Glutamatergic neuron (in vitro differentiated cells): ENCODE data around the gene NTRK2. TPM values are rescaled to one million over a fixed set of nuclear protein-coding genes. Genes with fewer than 3 reads are reported as not detected.

Experiments used
- DNase-seq: peaks from one replicate; pipeline ENCODE4 v3.0.0; 2022
- H3K27ac Mint-ChIP-seq: one replicate; pipeline ENCODE4 v1.8.0; 2020; ENCODE audit warnings: mild to moderate bottlenecking, mixed read lengths, inconsistent platforms; ENCODE audit not compliant: unreplicated experiment
- H3K27me3 Mint-ChIP-seq: one replicate; pipeline ENCODE4 v1.8.0; 2020; ENCODE audit warnings: mild to moderate bottlenecking, moderate library complexity, mixed read lengths, inconsistent platforms; ENCODE audit not compliant: unreplicated experiment
- H3K36me3 Mint-ChIP-seq: one replicate; pipeline ENCODE4 v1.8.0; 2020; ENCODE audit warnings: mild to moderate bottlenecking, mixed read lengths, inconsistent platforms; ENCODE audit not compliant: unreplicated experiment
- H3K4me1 Mint-ChIP-seq: one replicate; pipeline ENCODE4 v1.8.0; 2020; ENCODE audit warnings: mild to moderate bottlenecking, low read depth, mixed read lengths, inconsistent platforms; ENCODE audit not compliant: unreplicated experiment
- H3K4me3 Mint-ChIP-seq: one replicate; pipeline ENCODE4 v1.8.0; 2020; ENCODE audit warnings: mild to moderate bottlenecking, mixed read lengths, inconsistent platforms; ENCODE audit not compliant: unreplicated experiment
- H3K9me3 Mint-ChIP-seq: one replicate; pipeline ENCODE4 v1.8.0; 2020; ENCODE audit warnings: mild to moderate bottlenecking, moderate library complexity, mixed read lengths, inconsistent platforms; ENCODE audit not compliant: unreplicated experiment
- total RNA-seq: library from RNA; stranded (reverse); fragmentation: NEBNext Ultra II Directional; extraction: Animal tissue kit (Norgen Biotek cat#: 25700); gene quantifications from one replicate; pipeline ENCODE4 v1.2.1, GENCODE V29; 2021; ENCODE audit not compliant: unreplicated experiment
- TF ChIP-seq, protein P1 (sequence below): fragments of 200-600 bp; sonication (generic); IDR thresholded peaks from one replicate; pipeline ENCODE4 v1.5.0; 2021; ENCODE audit not compliant: partially characterized antibody, unreplicated experiment

The NTRK2 gene
- total RNA-seq, 1 donor from 2014 or later = 2.1 TPM

DNA sequence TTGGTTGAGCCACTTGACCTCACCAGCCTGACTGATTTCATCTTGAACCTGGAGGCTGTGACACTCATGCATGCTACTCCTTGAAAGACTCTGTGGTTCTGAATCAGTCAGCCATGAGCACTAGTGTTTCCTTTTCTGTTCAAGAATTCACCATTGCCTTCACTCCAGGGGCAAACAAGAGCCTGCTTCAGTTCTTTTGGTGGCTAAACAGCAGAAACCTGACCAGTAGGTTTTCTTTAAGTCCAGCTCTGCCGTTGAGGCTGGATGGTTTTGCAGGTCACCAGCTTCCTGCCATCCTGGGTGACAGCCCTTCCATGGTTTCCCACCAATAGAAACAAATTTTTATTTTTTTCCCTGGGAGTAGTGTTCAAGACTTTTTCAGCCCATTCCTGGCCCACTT, 10.0 kb downstream of the NTRK2 start:
- no peak overlapping the region for H3K27ac Mint-ChIP-seq
- no peaks in the 10 kb centered on the region for H3K27me3 Mint-ChIP-seq
- TF ChIP-seq, protein P1, sequence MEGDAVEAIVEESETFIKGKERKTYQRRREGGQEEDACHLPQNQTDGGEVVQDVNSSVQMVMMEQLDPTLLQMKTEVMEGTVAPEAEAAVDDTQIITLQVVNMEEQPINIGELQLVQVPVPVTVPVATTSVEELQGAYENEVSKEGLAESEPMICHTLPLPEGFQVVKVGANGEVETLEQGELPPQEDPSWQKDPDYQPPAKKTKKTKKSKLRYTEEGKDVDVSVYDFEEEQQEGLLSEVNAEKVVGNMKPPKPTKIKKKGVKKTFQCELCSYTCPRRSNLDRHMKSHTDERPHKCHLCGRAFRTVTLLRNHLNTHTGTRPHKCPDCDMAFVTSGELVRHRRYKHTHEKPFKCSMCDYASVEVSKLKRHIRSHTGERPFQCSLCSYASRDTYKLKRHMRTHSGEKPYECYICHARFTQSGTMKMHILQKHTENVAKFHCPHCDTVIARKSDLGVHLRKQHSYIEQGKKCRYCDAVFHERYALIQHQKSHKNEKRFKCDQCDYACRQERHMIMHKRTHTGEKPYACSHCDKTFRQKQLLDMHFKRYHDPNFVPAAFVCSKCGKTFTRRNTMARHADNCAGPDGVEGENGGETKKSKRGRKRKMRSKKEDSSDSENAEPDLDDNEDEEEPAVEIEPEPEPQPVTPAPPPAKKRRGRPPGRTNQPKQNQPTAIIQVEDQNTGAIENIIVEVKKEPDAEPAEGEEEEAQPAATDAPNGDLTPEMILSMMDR = no peak
- no peaks in the 10 kb centered on the region for H3K4me1 Mint-ChIP-seq
- no peaks in the 10 kb centered on the region for H3K36me3 Mint-ChIP-seq
- no peak overlapping the region for H3K4me3 Mint-ChIP-seq
- no peak for DNase-seq
- H3K9me3 Mint-ChIP-seq = no peaks in the 10 kb centered on the region

DNA sequence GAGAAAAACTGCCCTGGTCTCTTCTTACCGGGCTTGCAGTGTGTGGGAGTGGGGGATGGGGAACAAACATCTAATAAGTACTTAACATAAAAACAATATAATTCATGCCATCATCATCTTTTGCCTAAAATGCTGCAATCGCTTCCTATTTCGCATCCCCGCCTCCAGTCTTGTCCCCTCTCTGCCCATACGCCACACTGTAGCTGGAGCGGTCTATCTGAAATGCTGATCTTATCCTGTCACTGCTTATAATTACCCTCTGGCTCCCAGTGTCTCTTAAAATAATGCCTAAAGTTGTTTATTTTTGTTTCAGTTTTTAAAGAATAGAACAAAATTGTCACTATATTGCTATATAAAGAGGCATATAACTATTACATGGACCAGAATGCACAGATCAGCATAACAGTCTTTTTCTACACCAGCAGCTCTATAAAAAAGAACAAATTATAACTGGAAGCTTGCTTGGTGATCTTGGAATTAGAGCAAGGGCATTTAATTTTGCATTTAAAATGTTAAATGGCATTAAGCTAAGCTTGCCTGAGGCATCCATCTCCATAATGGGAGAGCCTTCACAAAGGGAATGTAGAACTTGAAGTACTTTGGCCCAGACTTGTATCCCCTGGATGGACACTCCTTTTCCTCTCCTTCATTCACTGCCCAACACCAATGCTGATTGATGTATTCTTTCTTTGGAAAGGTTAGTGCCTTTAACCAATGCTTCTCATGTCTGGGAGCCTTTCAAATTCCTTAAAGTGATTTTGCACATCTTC, 12.2 kb downstream of the NTRK2 start:
- H3K36me3 Mint-ChIP-seq = no peaks in the 10 kb centered on the region
- DNase-seq = no peak
- no peaks in the 10 kb centered on the region for H3K4me1 Mint-ChIP-seq
- H3K9me3 Mint-ChIP-seq = no peaks in the 10 kb centered on the region
- no peaks in the 10 kb centered on the region for H3K27me3 Mint-ChIP-seq
- H3K27ac Mint-ChIP-seq = no peak overlapping the region
- no peak overlapping the region for H3K4me3 Mint-ChIP-seq
- TF ChIP-seq, protein P1 = no peak

GRCh38 chr9:84686068-84686467, 16.5 kb downstream of the NTRK2 start:
- Mint-ChIP-seq H3K4me3 (no peak overlapping the region), H3K9me3 (no peaks in the 10 kb centered on the region), H3K27ac (no peak overlapping the region), H3K27me3 (peaks cover 3% of the 10 kb centered on the region), H3K4me1 (no peaks in the 10 kb centered on the region), H3K36me3 (peaks cover 5% of the 10 kb centered on the region)
- no peak for DNase-seq
- TF ChIP-seq, protein P1 = no peak

DNA sequence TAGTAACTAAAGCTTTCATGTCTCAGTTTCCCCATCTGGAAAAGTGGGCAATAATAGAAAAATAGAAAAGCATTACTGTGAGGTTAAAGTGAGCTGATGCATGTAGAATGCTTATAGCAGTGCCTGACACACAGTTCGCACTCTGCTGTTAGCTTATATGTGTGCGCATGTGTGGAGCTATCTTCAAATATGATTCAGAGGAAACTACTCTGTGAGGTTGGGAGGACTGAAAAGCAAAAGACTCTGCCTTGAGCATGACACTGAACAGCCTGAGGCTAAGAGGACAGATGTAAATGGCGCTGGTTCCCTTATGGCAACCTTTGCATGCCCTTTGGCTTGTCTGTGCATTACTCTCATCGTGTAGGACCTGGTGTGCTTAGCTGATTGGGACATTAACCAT, 19.4 kb downstream of the NTRK2 start:
- H3K27ac Mint-ChIP-seq = no peak overlapping the region

DNA sequence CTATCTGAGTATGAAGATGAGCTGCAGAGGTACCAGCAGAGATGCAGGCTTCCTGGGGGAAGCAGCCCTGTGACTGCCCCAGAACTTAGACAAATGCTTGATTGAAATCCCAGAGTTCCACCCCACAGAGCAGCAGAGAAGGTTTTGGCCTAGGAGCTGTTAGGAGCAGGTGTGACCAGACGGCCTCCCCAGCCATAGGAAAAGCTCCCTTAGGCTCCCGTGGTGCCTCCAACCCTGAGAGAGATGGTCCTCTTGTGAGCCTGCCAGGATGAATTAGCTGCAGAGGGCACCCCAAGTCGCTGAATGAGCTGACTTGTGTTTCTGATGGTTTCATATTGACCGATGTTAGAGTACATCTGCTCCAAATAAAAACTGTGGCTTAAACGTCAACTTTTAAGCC, 22.1 kb downstream of the NTRK2 start:
- TF ChIP-seq, protein P1 = no peak
- Mint-ChIP-seq H3K27me3 (peaks cover 3% of the 10 kb centered on the region), H3K27ac (no peak overlapping the region), H3K36me3 (peaks cover 5% of the 10 kb centered on the region), H3K9me3 (no peaks in the 10 kb centered on the region), H3K4me3 (no peak overlapping the region), H3K4me1 (no peaks in the 10 kb centered on the region)
- DNase-seq = no peak

More for the DNA sequence above, 19.4 kb downstream of the NTRK2 start:
- TF ChIP-seq, protein P1 = no peak
- Mint-ChIP-seq H3K4me1 (no peaks in the 10 kb centered on the region), H3K27me3 (peaks cover 3% of the 10 kb centered on the region), H3K9me3 (no peaks in the 10 kb centered on the region), H3K36me3 (peaks cover 5% of the 10 kb centered on the region), H3K4me3 (no peak overlapping the region)
- DNase-seq = no peak
